Natural killer cell treated with Interleukin-12 subunit alpha and Interleukin-12 subunit beta and Interleukin-15 and Interleukin-18, amount 100 ng/mL, for 72 hours (primary cell): ENCODE results near the gene GALNT6. TPM values are rescaled to one million over a fixed set of nuclear protein-coding genes. Genes with fewer than 3 reads are reported as not detected.

Experiments
- total RNA-seq, 2 donors: library from RNA; stranded (reverse); gene quantifications; one replicate each; pipeline ENCODE4 v1.2.3, GENCODE V29; 2022

The GALNT6 gene
- total RNA-seq, 2 donors from 2014 or later = 13.2 to 23.5 TPM

Other genes with a start within 250 kb of the GALNT6 start
- 10 to 100 TPM; 33.0 to 46.0 TPM for gene TFCP2, start 218.3 kb downstream of the GALNT6 start, total RNA-seq
- gene POU6F1, start 173.3 kb downstream of the GALNT6 start, total RNA-seq = 1 to 10 TPM; 3.6 to 5.3 TPM
- 100 to 1,000 TPM in 1 of 2 donors, 10 to 100 TPM in 1; 78.3 to 141 TPM for gene DAZAP2, start 152.6 kb downstream of the GALNT6 start, total RNA-seq
- 10 to 100 TPM in 1 of 2 donors, 1 to 10 TPM in 1; 3.8 to 11.5 TPM for gene SMAGP, start 121.0 kb downstream of the GALNT6 start, total RNA-seq
- gene BIN2, start 67.2 kb downstream of the GALNT6 start, total RNA-seq = 100 to 1,000 TPM in 1 of 2 donors, 10 to 100 TPM in 1; 93.6 to 115 TPM
- under 1 TPM in 1 of 2 donors, not detected in 1; 0.31 TPM for gene CELA1, start 44.7 kb downstream of the GALNT6 start, total RNA-seq
- gene SLC4A8, start 33.4 kb upstream of the GALNT6 start, total RNA-seq = 1 to 10 TPM; 4.3 to 6.3 TPM
- 1 to 10 TPM in 1 of 2 donors, under 1 TPM in 1; 0.50 to 1.5 TPM for gene SCN8A, start 199.8 kb upstream of the GALNT6 start, total RNA-seq